Stimulated activated CD8-positive, alpha-beta memory T cell treated with anti-CD3 and anti-CD28 coated beads, Interleukin-2, amount 100 ng/mL, for 48 hours (primary cell): ENCODE measurements around the gene AGAP1.
A peak's percentile ranks its signal among the peaks of the same experiment; 100 is the strongest.

Source experiments
- DNase-seq, 2 donors: peaks; one replicate each; pipeline ENCODE4 v3.0.0-alpha.2; 2020; ENCODE audit warnings: low read depth in 2 of 2

AGAP1 gene

GRCh38 chr2:235663875-235664274, 170.0 kb downstream of the AGAP1 start:
- no peak for DNase-seq

GRCh38 chr2:235665661-235666212, 171.9 kb downstream of the AGAP1 start:
- DNase-seq = no peak

- no peak for DNase-seq
These were observed 172.5 kb downstream of the AGAP1 start for GRCh38 chr2:235666213-235666781.

GRCh38 chr2:235668782-235669181, 174.9 kb downstream of the AGAP1 start:
- no peak for DNase-seq

- DNase-seq = peak; percentile 16 to 20
These were observed 175.5 kb downstream of the AGAP1 start for GRCh38 chr2:235669269-235669831.

GRCh38 chr2:235669983-235670962, 176.4 kb downstream of the AGAP1 start:
- DNase-seq = no peak

GRCh38 chr2:235670974-235671787, 177.3 kb downstream of the AGAP1 start:
- DNase-seq = no peak

- no peak for DNase-seq
These were observed 178.9 kb downstream of the AGAP1 start for GRCh38 chr2:235672720-235673119.

GRCh38 chr2:235674146-235674545, 180.3 kb downstream of the AGAP1 start:
- no peak for DNase-seq

- no peak for DNase-seq
These were observed 181.0 kb downstream of the AGAP1 start for GRCh38 chr2:235674812-235675211.

- DNase-seq = no peak
These were observed 182.1 kb downstream of the AGAP1 start for GRCh38 chr2:235675678-235676535.

- no peak for DNase-seq
These were observed 182.6 kb downstream of the AGAP1 start for GRCh38 chr2:235676536-235676799.

- DNase-seq = no peak
These were observed 183.5 kb downstream of the AGAP1 start for GRCh38 chr2:235677276-235677788.

GRCh38 chr2:235677937-235678336, 184.1 kb downstream of the AGAP1 start:
- no peak for DNase-seq

- DNase-seq = no peak
These were observed 184.9 kb downstream of the AGAP1 start for GRCh38 chr2:235678712-235679111.

GRCh38 chr2:235679471-235679870, 185.6 kb downstream of the AGAP1 start:
- no peak for DNase-seq

GRCh38 chr2:235685024-235685721, 191.3 kb downstream of the AGAP1 start:
- no peak for DNase-seq

GRCh38 chr2:235688511-235689426, 194.9 kb downstream of the AGAP1 start:
- DNase-seq = no peak

GRCh38 chr2:235689427-235689853, 195.6 kb downstream of the AGAP1 start:
- no peak for DNase-seq
